SK-N-SH treated with all-trans-retinoic acid at 6 μM for 48 hours (cell line): ENCODE data around the gene COPS9.

Source experiments
- ATAC-seq: fragments of 200-7000 bp; cut with Tn5 transposase; 3 replicates; pipeline ENCODE4 v1.9.1; 2020; ENCODE audit warnings: mild to moderate bottlenecking, moderate library complexity
- ARNTL ChIP-seq: fragments of 450-650 bp; formaldehyde crosslinking; IDR thresholded peaks from 2 replicates; pipeline ENCODE4 v1.5.0; 2020; ENCODE audit warnings: low read depth, mild to moderate bottlenecking, moderate library complexity, borderline replicate concordance
- CSDC2 ChIP-seq: fragments of 250-450 bp; sonication (Bioruptor Pico); IDR thresholded peaks from 2 replicates; pipeline ENCODE4 v1.5.0; 2020; ENCODE audit warnings: mild to moderate bottlenecking, moderate library complexity
- ESRRG ChIP-seq: fragments of 250-450 bp; sonication (Bioruptor Pico); IDR thresholded peaks from 2 replicates; pipeline ENCODE4 v1.6.1; 2021; ENCODE audit warnings: mild to moderate bottlenecking
- ISL1 ChIP-seq: fragments of 250-450 bp; sonication (Bioruptor Pico); IDR thresholded peaks from 2 replicates; pipeline ENCODE4 v2.1.2; 2022; ENCODE audit warnings: mild to moderate bottlenecking, moderate library complexity
- OSR1 ChIP-seq: fragments of 250-450 bp; sonication (Bioruptor Pico); IDR thresholded peaks from 2 replicates; pipeline ENCODE4 v1.8.0; 2022; ENCODE audit warnings: moderate library complexity, mild to moderate bottlenecking, inconsistent platforms
- PPARA ChIP-seq: fragments of 250-450 bp; sonication (Bioruptor Pico); IDR thresholded peaks from 2 replicates; pipeline ENCODE4 v1.5.0; 2020; ENCODE audit warnings: mild to moderate bottlenecking, borderline replicate concordance
- RARB ChIP-seq: fragments of 250-450 bp; sonication (Bioruptor Pico); IDR thresholded peaks from 2 replicates; pipeline ENCODE4 v1.8.0; 2021; ENCODE audit warnings: mild to moderate bottlenecking, moderate library complexity
- SNAI2 ChIP-seq: fragments of 250-450 bp; sonication (Bioruptor Pico); IDR thresholded peaks from 2 replicates; pipeline ENCODE4 v1.5.0; 2020; ENCODE audit warnings: mild to moderate bottlenecking, moderate library complexity
- TCF4 ChIP-seq: fragments of 250-450 bp; sonication (Bioruptor Pico); IDR thresholded peaks from 2 replicates; pipeline ENCODE4 v1.8.0; 2021; ENCODE audit warnings: mild to moderate bottlenecking, moderate library complexity, borderline replicate concordance
- ZC3H10 ChIP-seq: fragments of 250-450 bp; sonication (Bioruptor Pico); IDR thresholded peaks from 2 replicates; pipeline ENCODE4 v1.5.1; 2021; ENCODE audit warnings: mild to moderate bottlenecking, moderate library complexity
- ZFP3 ChIP-seq: fragments of 250-450 bp; sonication (Bioruptor Pico); IDR thresholded peaks from 2 replicates; pipeline ENCODE4 v1.5.0; 2020; ENCODE audit warnings: mild to moderate bottlenecking, moderate library complexity
- ZFP30 ChIP-seq: fragments of 450-650 bp; formaldehyde crosslinking; IDR thresholded peaks from 2 replicates; pipeline ENCODE4 v1.5.0; 2022; ENCODE audit warnings: mild to moderate bottlenecking, moderate library complexity
- ZNF70 ChIP-seq: fragments of 450-650 bp; formaldehyde crosslinking; IDR thresholded peaks from 2 replicates; pipeline ENCODE4 v1.5.0; 2020; ENCODE audit warnings: mild to moderate bottlenecking, moderate library complexity
- TF ChIP-seq, protein P1 (sequence below): fragments of 250-450 bp; sonication (Bioruptor Pico); IDR thresholded peaks from 2 replicates; pipeline ENCODE4 v1.5.0; 2020; ENCODE audit warnings: mild to moderate bottlenecking, moderate library complexity
- TF ChIP-seq, protein P2 (sequence below): fragments of 250-450 bp; sonication (Bioruptor Pico); IDR thresholded peaks from 2 replicates; pipeline ENCODE4 v1.8.0; 2020; ENCODE audit warnings: mild to moderate bottlenecking, moderate library complexity, borderline replicate concordance
- TF ChIP-seq, protein P3 (sequence below): fragments of 250-450 bp; sonication (Bioruptor Pico); IDR thresholded peaks from 2 replicates; pipeline ENCODE4 v1.8.0; 2021; ENCODE audit warnings: low read depth, mild to moderate bottlenecking, moderate library complexity, borderline replicate concordance
- TF ChIP-seq, protein P4 (sequence below): fragments of 250-450 bp; sonication (Bioruptor Pico); IDR thresholded peaks from 2 replicates; pipeline ENCODE4 v1.5.1; 2020; ENCODE audit warnings: low read depth, mild to moderate bottlenecking, moderate library complexity
- TF ChIP-seq, protein P5 (sequence below): fragments of 250-450 bp; sonication (Bioruptor Pico); IDR thresholded peaks from 2 replicates; pipeline ENCODE4 v1.5.1; 2021; ENCODE audit warnings: mild to moderate bottlenecking, moderate library complexity

COPS9 gene

DNA sequence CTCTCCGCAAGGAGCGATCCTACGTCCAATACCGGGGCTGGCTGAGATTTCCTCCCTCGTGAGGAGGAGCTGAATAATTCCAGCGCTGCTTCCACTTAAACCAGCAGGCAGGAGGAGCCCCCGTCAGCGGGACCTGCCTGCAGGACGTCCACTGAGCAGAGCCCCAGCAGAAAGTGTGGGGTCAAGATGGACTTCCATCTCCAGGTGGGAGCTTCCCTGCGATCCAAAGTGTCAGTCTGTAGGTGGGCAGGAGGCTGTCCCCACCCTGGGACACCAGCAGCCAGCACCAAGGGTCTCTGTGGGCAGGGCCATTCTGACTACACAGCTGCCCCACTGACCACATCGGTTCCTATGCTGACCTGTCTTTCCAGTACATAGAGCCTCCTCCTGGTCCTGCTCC, 4.8 kb upstream of the COPS9 start:
- no peak for TF ChIP-seq CSDC2 (CRISPR knock-in tag)
- no peak for TF ChIP-seq SNAI2 (CRISPR knock-in tag)
- TF ChIP-seq, all 23 proteins: peak for 0
- ATAC-seq, result no peak

DNA sequence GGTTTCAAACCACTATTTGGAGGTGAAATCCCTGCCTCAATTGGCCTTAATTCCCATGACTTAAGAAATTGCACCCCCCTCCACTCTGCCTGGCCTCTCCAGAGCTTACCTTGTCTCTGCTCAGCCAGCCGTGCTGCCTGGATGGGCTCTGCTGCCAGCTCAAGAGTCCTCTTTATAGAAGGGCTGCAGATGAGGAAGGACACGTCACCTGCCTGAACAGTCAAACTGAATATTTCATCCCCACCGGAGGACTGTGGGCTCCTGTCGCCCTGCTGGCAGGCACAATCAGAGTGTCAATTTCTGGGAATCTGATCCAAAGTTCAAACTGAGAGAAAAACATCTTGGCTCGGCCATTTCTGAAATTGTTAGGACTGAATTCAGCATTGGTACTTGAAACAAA, 4.4 kb upstream of the COPS9 start, which contains the start of gene OTOS:
TSS of gene OTOS (minus strand) at position 148 of the 400 bp plus-strand sequence. CDS start 332 bp downstream, outside the sequence.
- TF ChIP-seq, protein P1, sequence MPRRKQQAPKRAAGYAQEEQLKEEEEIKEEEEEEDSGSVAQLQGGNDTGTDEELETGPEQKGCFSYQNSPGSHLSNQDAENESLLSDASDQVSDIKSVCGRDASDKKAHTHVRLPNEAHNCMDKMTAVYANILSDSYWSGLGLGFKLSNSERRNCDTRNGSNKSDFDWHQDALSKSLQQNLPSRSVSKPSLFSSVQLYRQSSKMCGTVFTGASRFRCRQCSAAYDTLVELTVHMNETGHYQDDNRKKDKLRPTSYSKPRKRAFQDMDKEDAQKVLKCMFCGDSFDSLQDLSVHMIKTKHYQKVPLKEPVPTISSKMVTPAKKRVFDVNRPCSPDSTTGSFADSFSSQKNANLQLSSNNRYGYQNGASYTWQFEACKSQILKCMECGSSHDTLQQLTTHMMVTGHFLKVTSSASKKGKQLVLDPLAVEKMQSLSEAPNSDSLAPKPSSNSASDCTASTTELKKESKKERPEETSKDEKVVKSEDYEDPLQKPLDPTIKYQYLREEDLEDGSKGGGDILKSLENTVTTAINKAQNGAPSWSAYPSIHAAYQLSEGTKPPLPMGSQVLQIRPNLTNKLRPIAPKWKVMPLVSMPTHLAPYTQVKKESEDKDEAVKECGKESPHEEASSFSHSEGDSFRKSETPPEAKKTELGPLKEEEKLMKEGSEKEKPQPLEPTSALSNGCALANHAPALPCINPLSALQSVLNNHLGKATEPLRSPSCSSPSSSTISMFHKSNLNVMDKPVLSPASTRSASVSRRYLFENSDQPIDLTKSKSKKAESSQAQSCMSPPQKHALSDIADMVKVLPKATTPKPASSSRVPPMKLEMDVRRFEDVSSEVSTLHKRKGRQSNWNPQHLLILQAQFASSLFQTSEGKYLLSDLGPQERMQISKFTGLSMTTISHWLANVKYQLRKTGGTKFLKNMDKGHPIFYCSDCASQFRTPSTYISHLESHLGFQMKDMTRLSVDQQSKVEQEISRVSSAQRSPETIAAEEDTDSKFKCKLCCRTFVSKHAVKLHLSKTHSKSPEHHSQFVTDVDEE (CRISPR knock-in tag), result no peak
- TF ChIP-seq ARNTL, result no peak
- TF ChIP-seq SNAI2 (CRISPR knock-in tag), result no peak
- no peak for TF ChIP-seq CSDC2 (CRISPR knock-in tag)
- TF ChIP-seq, protein P2, sequence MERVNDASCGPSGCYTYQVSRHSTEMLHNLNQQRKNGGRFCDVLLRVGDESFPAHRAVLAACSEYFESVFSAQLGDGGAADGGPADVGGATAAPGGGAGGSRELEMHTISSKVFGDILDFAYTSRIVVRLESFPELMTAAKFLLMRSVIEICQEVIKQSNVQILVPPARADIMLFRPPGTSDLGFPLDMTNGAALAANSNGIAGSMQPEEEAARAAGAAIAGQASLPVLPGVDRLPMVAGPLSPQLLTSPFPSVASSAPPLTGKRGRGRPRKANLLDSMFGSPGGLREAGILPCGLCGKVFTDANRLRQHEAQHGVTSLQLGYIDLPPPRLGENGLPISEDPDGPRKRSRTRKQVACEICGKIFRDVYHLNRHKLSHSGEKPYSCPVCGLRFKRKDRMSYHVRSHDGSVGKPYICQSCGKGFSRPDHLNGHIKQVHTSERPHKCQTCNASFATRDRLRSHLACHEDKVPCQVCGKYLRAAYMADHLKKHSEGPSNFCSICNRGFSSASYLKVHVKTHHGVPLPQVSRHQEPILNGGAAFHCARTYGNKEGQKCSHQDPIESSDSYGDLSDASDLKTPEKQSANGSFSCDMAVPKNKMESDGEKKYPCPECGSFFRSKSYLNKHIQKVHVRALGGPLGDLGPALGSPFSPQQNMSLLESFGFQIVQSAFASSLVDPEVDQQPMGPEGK (CRISPR knock-in tag), result no peak
- no peak for TF ChIP-seq TCF4 (CRISPR knock-in tag)
- TF ChIP-seq OSR1 (CRISPR knock-in tag), result no peak
- TF ChIP-seq, protein P3, sequence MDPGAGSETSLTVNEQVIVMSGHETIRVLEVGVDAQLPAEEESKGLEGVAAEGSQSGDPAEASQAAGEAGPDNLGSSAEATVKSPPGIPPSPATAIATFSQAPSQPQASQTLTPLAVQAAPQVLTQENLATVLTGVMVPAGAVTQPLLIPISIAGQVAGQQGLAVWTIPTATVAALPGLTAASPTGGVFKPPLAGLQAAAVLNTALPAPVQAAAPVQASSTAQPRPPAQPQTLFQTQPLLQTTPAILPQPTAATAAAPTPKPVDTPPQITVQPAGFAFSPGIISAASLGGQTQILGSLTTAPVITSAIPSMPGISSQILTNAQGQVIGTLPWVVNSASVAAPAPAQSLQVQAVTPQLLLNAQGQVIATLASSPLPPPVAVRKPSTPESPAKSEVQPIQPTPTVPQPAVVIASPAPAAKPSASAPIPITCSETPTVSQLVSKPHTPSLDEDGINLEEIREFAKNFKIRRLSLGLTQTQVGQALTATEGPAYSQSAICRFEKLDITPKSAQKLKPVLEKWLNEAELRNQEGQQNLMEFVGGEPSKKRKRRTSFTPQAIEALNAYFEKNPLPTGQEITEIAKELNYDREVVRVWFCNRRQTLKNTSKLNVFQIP (CRISPR knock-in tag), result no peak
- TF ChIP-seq RARB (CRISPR knock-in tag), result no peak
- TF ChIP-seq, protein P4, sequence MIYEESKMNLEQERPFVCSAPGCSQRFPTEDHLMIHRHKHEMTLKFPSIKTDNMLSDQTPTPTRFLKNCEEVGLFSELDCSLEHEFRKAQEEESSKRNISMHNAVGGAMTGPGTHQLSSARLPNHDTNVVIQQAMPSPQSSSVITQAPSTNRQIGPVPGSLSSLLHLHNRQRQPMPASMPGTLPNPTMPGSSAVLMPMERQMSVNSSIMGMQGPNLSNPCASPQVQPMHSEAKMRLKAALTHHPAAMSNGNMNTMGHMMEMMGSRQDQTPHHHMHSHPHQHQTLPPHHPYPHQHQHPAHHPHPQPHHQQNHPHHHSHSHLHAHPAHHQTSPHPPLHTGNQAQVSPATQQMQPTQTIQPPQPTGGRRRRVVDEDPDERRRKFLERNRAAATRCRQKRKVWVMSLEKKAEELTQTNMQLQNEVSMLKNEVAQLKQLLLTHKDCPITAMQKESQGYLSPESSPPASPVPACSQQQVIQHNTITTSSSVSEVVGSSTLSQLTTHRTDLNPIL (CRISPR knock-in tag), result no peak
- TF ChIP-seq ZC3H10 (CRISPR knock-in tag), result no peak
- TF ChIP-seq ZFP3 (CRISPR knock-in tag), result no peak
- no peak for TF ChIP-seq ZFP30 (CRISPR knock-in tag)
- no peak for TF ChIP-seq ISL1
- no peak for ATAC-seq

DNA sequence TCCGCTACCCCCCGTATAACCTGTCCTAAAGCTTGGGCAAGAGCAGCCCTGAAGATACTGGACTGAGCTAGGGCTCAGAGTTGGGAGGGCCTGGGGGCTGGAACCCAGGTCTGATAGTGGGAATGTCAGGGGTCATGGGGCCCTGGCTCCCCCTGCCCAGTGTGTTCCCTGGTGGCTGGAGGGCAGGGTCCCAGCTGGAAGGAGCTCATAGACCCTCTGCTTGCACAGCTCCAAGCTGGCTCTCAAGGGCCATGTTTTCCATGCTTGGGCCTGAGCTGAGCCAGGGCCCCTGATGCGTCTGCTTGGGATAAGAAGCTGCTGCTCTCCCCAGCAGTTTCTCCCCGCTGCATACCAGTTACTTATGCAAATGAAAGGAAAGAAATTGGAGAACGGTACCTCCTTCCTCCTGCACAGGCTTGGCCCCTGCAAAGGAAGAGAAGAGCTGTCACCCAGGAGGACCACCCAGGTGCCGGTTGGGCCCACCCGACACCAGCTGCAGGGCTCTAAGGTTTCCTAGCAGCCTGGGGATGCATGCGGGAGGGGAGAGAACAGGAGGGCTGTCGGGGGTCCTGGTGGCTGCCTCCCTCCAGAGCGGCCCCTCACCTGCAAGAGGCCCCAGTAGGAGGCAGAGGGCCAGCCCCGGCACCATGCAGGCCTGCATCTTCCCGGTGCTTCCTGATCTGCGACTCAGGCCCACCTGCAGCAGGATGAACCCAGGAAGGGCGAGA, 3.7 kb upstream of the COPS9 start:
- ATAC-seq, result no peak
- no peak for TF ChIP-seq SNAI2 (CRISPR knock-in tag)
- no peak for TF ChIP-seq ZNF70 (CRISPR knock-in tag)
- TF ChIP-seq ESRRG (CRISPR knock-in tag), result no peak
- no peak for TF ChIP-seq PPARA (CRISPR knock-in tag)
- no peak for TF ChIP-seq ZC3H10 (CRISPR knock-in tag)
- no peak for TF ChIP-seq ZFP30 (CRISPR knock-in tag)
- TF ChIP-seq, protein P2 (CRISPR knock-in tag), result no peak

DNA sequence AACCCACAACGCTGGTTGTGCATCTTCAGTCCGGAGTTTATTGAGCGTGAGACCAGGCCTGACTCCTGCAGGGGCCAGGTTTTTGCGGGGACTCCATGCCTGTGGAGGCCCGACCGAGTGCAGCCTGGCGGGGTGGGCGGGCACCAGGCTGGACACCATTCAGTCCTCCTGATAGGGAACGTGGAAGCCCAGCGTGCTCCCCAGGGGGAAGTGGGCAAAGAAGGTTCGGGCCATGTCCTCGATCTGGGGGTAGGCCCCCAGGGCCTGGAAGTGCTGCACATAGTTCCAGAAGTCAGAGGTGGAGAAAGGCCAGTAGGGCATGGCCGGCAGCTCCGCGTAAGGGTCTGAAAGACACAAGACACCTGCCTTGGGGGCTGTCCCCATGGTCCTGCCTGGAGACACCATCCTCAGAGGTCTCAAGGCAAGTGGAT, 2.9 kb upstream of the COPS9 start:
- TF ChIP-seq OSR1 (CRISPR knock-in tag) (no peak), RARB (CRISPR knock-in tag) (no peak), ZC3H10 (CRISPR knock-in tag) (no peak), ZFP30 (CRISPR knock-in tag) (no peak)
- TF ChIP-seq, protein P2 (CRISPR knock-in tag), result no peak
- TF ChIP-seq, protein P5, sequence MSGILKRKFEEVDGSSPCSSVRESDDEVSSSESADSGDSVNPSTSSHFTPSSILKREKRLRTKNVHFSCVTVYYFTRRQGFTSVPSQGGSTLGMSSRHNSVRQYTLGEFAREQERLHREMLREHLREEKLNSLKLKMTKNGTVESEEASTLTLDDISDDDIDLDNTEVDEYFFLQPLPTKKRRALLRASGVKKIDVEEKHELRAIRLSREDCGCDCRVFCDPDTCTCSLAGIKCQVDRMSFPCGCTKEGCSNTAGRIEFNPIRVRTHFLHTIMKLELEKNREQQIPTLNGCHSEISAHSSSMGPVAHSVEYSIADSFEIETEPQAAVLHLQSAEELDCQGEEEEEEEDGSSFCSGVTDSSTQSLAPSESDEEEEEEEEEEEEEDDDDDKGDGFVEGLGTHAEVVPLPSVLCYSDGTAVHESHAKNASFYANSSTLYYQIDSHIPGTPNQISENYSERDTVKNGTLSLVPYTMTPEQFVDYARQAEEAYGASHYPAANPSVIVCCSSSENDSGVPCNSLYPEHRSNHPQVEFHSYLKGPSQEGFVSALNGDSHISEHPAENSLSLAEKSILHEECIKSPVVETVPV, result no peak
- no peak for ATAC-seq
